DOHH2 (cell line): ENCODE results near the gene OPA3.

Source experiments
- H3F3A ChIP-seq: fragments of 200-600 bp; sonication (generic), shearing (Covaris generic); 2 replicates; pipeline ENCODE4 v1.6.0; 2016; ENCODE audit warnings: antibody characterized with exemption, mild to moderate bottlenecking; ENCODE audit not compliant: control insufficient read depth, insufficient read depth
- H3K27ac ChIP-seq: fragments of 200-600 bp; sonication (generic); 2 replicates; pipeline ENCODE4 v1.5.1; 2014; ENCODE audit warnings: low read depth, mild to moderate bottlenecking, low read length, moderate library complexity
- H3K27me3 ChIP-seq: fragments of 200-600 bp; sonication (generic); 2 replicates; pipeline ENCODE4 v1.6.1; 2014; ENCODE audit warnings: mild to moderate bottlenecking, low read length, mixed read lengths; ENCODE audit not compliant: control insufficient read depth
- H3K36me3 ChIP-seq: fragments of 200-600 bp; sonication (generic); 2 replicates; pipeline ENCODE4 v1.6.1; 2014; ENCODE audit warnings: mild to moderate bottlenecking, low read length, moderate library complexity, mixed read lengths; ENCODE audit not compliant: control insufficient read depth
- H3K4me1 ChIP-seq: fragments of 200-600 bp; sonication (generic); 2 replicates; pipeline ENCODE4 v1.6.1; 2014; ENCODE audit warnings: mild to moderate bottlenecking, low read length, mixed read lengths; ENCODE audit not compliant: control insufficient read depth
- H3K4me2 ChIP-seq: fragments of 200-600 bp; sonication (generic); 2 replicates; pipeline ENCODE4 v1.6.0; 2014; ENCODE audit warnings: mild to moderate bottlenecking, low read length, moderate library complexity
- H3K4me3 ChIP-seq: fragments of 200-600 bp; sonication (generic); 2 replicates; pipeline ENCODE4 v1.5.1; 2014; ENCODE audit warnings: mild to moderate bottlenecking, low read length, mixed read lengths
- H3K79me2 ChIP-seq: fragments of 200-600 bp; sonication (generic); 2 replicates; pipeline ENCODE4 v1.6.1; 2014; ENCODE audit warnings: mild to moderate bottlenecking, low read length, mixed read lengths; ENCODE audit not compliant: control insufficient read depth
- H3K9me2 ChIP-seq: fragments of 200-600 bp; sonication (generic); replicated peaks from 2 replicates; pipeline ENCODE4 v1.6.1; 2014; ENCODE audit warnings: mild to moderate bottlenecking, low read length, mixed read lengths; ENCODE audit not compliant: control insufficient read depth
- H3K9me3 ChIP-seq: fragments of 200-600 bp; sonication (generic); 2 replicates; pipeline ENCODE4 v1.6.1; 2014; ENCODE audit warnings: antibody characterized with exemption, low read length, mixed read lengths; ENCODE audit not compliant: control insufficient read depth, insufficient read depth
- H4K20me1 ChIP-seq: fragments of 200-600 bp; sonication (generic); 2 replicates; pipeline ENCODE4 v1.6.0; 2014; ENCODE audit warnings: low read depth, mild to moderate bottlenecking, antibody characterized with exemption, low read length, moderate library complexity; ENCODE audit not compliant: control insufficient read depth, insufficient read depth
- CTCF ChIP-seq: fragments of 200-600 bp; sonication (generic); IDR thresholded peaks from one replicate; pipeline ENCODE4 v1.5.1; 2014; ENCODE audit warnings: antibody characterized with exemption, mild to moderate bottlenecking, low read depth, low read length; ENCODE audit not compliant: poor library complexity, severe bottlenecking
- EZH2phosphoT487 ChIP-seq: fragments of 200-600 bp; sonication (generic); IDR thresholded peaks from 2 replicates; pipeline ENCODE4 v1.6.1; 2017; ENCODE audit warnings: borderline replicate concordance, mild to moderate bottlenecking, antibody characterized with exemption, low read length, moderate library complexity, mixed read lengths

OPA3 gene

GRCh38 chr19:45613926-45614725 is 29.5 kb upstream of the OPA3 start:
- no peaks in the 10 kb centered on the region for H3K9me2 ChIP-seq
- H3F3A ChIP-seq, result 0 out of 2 replicates have a peak, but pooled peaks cover 2% of the 10 kb centered on the region
- H3K4me1 ChIP-seq, result peaks cover 11% of the 10 kb centered on the region
- H3K9me3 ChIP-seq, result no peaks in the 10 kb centered on the region
- TF ChIP-seq CTCF, result no peak
- no peak for TF ChIP-seq EZH2phosphoT487
- no peak overlapping the region for H3K27ac ChIP-seq
- H3K79me2 ChIP-seq, result no peaks in the 10 kb centered on the region
- H3K27me3 ChIP-seq, result no peaks in the 10 kb centered on the region
- no peak overlapping the region for H3K4me2 ChIP-seq
- H3K4me3 ChIP-seq, result no peak overlapping the region
- peaks cover 27% of the 10 kb centered on the region for H3K36me3 ChIP-seq
- no peaks in the 10 kb centered on the region for H4K20me1 ChIP-seq

- Histone ChIP-seq H3K36me3 (peaks cover 13% of the 10 kb centered on the region), H3K4me2 (no peak overlapping the region)
Observed at GRCh38 chr19:45608948-45609347, 24.3 kb upstream of the OPA3 start.

GRCh38 chr19:45607071-45608029 is 22.7 kb upstream of the OPA3 start:
- peak overlapping the region; percentile 48 for H3K4me2 ChIP-seq
- TF ChIP-seq EZH2phosphoT487 (no peak), CTCF (peak; percentile 97)
- H3K4me3 ChIP-seq, result peak overlapping the region; percentile 19
- no peaks in the 10 kb centered on the region for H4K20me1 ChIP-seq
- H3K27me3 ChIP-seq, result peaks cover 3% of the 10 kb centered on the region
- no peaks in the 10 kb centered on the region for H3K79me2 ChIP-seq
- no peak overlapping the region for H3K27ac ChIP-seq
- H3K36me3 ChIP-seq, result peaks cover 4% of the 10 kb centered on the region
- peaks cover 9% of the 10 kb centered on the region for H3K4me1 ChIP-seq
- H3F3A ChIP-seq, result no peaks in the 10 kb centered on the region
- no peaks in the 10 kb centered on the region for H3K9me3 ChIP-seq
- H3K9me2 ChIP-seq, result no peaks in the 10 kb centered on the region

More at GRCh38 chr19:45608948-45609347, 24.3 kb upstream of the OPA3 start:
- Histone ChIP-seq H3K9me2 (no peaks in the 10 kb centered on the region), H3F3A (no peaks in the 10 kb centered on the region), H3K9me3 (no peaks in the 10 kb centered on the region), H3K27me3 (no peaks in the 10 kb centered on the region), H4K20me1 (no peaks in the 10 kb centered on the region), H3K4me3 (no peak overlapping the region), H3K27ac (no peak overlapping the region), H3K4me1 (peaks cover 9% of the 10 kb centered on the region), H3K79me2 (no peaks in the 10 kb centered on the region)
- TF ChIP-seq EZH2phosphoT487 (no peak), CTCF (no peak)
